ENCODE data around the gene MID1. TPM values are rescaled to one million over a fixed set of nuclear protein-coding genes. Genes with fewer than 3 reads are reported as not detected.
"Not testable (repeated sequence)": the region's sequence is repeated elsewhere in the genome, so short reads cannot be mapped to it uniquely, and the experiment has no call there.

The MID1 gene
- total RNA-seq, 8 experiments from 2014 or later, result 8.8 to 36.4 (median 19.3) TPM

DNA sequence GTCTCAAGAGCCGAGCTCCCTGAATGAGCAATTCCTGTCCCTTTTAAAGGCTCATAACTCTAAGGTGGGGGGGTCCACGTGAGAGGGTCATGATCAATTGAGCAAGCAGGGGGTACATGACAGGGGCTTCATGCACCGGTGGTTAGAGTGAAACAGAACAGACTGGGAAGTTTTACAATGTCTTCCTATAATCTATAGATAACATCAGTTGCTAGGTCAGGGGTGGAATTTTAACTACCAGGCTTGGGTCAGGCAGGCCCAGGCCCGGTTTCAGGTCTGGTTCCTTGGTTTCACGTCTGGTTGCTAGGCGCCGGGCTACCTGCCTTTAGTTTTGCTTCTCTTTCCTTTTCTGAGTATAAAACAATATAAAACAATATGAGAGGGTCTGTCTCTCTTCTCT, 35.5 kb downstream of the MID1 start:
- WGBS, 10 experiments, result 69 to 100% (median 90%) methylated on average over 2 to 3 of the region's 7 CpGs; no CpG with 5 or more reads in 7 of the 10 experiments
- ATAC-seq (replicated peaks in 6 of 8); H3K4me3 ChIP-seq; in situ Hi-C loops (cut with MboI; ENCODE audit: low pct_unique_long_range_greater_than_20kb in 2 of 9, low sequenced_read_pairs in 9 of 9, unreplicated experiment in 9 of 9); H3K27ac ChIP-seq; H3K4me1 ChIP-seq (replicated peaks in 1 of 2): not testable (repeated sequence)

- in situ Hi-C loops (cut with MboI; ENCODE audit: low pct_unique_long_range_greater_than_20kb in 2 of 9, low sequenced_read_pairs in 9 of 9, unreplicated experiment in 9 of 9), result no loop called here
- Histone ChIP-seq H3K4me1 (replicated peaks in 1 of 2) (peaks cover 8 to 21% of the 10 kb centered on the region in 2 donors), H3K4me3 (no peak overlapping the region), H3K27ac (no peak overlapping the region)
- no peak for ATAC-seq (replicated peaks in 6 of 8)
Observed at GRCh38 chrX:10582945-10583344, 37.4 kb downstream of the MID1 start.

- Histone ChIP-seq H3K27ac (no peak overlapping the region), H3K4me3 (no peak overlapping the region), H3K4me1 (replicated peaks in 1 of 2) (peaks cover 9 to 28% of the 10 kb centered on the region in 2 donors)
- no peak for ATAC-seq (replicated peaks in 6 of 8)
- 40 to 100% methylated on average over 1 to 2 of the region's 3 CpGs; no CpG with 5 or more reads in 8 of the 10 experiments for WGBS, 10 experiments
- in situ Hi-C loops (cut with MboI; ENCODE audit: low pct_unique_long_range_greater_than_20kb in 2 of 9, low sequenced_read_pairs in 9 of 9, unreplicated experiment in 9 of 9), result no loop called here
Observed at GRCh38 chrX:10582215-10582733, 38.1 kb downstream of the MID1 start.

- Histone ChIP-seq H3K4me1 (replicated peaks in 1 of 2) (peaks cover 21 to 42% of the 10 kb centered on the region in 2 donors), H3K4me3 (peak overlapping the region; percentile 13 to 32 (median 19)), H3K27ac (peak overlapping the region; percentile 66 to 88)
- peak; percentile 27 to 88 (median 82) for ATAC-seq (replicated peaks in 6 of 8)
- 0 to 30% (median 13%) methylated on average over 1 to 11 of the region's 12 CpGs; no CpG with 5 or more reads in 1 of the 10 experiments for WGBS, 10 experiments
- in situ Hi-C loops (cut with MboI; ENCODE audit: low pct_unique_long_range_greater_than_20kb in 2 of 9, low sequenced_read_pairs in 9 of 9, unreplicated experiment in 9 of 9), result no loop called here
Observed at GRCh38 chrX:10579112-10580011, 41.0 kb downstream of the MID1 start.

- no peak for ATAC-seq (replicated peaks in 6 of 8)
- H3K4me1 ChIP-seq (replicated peaks in 1 of 2), result peaks cover 21 to 42% of the 10 kb centered on the region in 2 donors
- in situ Hi-C loops (cut with MboI; ENCODE audit: low pct_unique_long_range_greater_than_20kb in 2 of 9, low sequenced_read_pairs in 9 of 9, unreplicated experiment in 9 of 9), result no loop called here
- WGBS, 10 experiments, result 20 to 80% (median 52%) methylated on average over 1 to 2 of the region's 2 CpGs; no CpG with 5 or more reads in 6 of the 10 experiments
- peak overlapping the region in 1 of 2 donors; percentile 88 for H3K27ac ChIP-seq
- no peak overlapping the region for H3K4me3 ChIP-seq
Observed at GRCh38 chrX:10578527-10578926, 41.9 kb downstream of the MID1 start.

- Histone ChIP-seq H3K4me1 (replicated peaks in 1 of 2) (peaks cover 21 to 42% of the 10 kb centered on the region in 2 donors), H3K4me3 (no peak overlapping the region), H3K27ac (no peak overlapping the region)
- 6 to 86% (median 30%) methylated on average over 1 to 2 of the region's 2 CpGs; no CpG with 5 or more reads in 6 of the 10 experiments for WGBS, 10 experiments
- ATAC-seq (replicated peaks in 6 of 8), result peak in 1 of 8 experiments; percentile 20
- in situ Hi-C loops (cut with MboI; ENCODE audit: low pct_unique_long_range_greater_than_20kb in 2 of 9, low sequenced_read_pairs in 9 of 9, unreplicated experiment in 9 of 9), result no loop called here
Observed at GRCh38 chrX:10577853-10578252, 42.5 kb downstream of the MID1 start.

DNA sequence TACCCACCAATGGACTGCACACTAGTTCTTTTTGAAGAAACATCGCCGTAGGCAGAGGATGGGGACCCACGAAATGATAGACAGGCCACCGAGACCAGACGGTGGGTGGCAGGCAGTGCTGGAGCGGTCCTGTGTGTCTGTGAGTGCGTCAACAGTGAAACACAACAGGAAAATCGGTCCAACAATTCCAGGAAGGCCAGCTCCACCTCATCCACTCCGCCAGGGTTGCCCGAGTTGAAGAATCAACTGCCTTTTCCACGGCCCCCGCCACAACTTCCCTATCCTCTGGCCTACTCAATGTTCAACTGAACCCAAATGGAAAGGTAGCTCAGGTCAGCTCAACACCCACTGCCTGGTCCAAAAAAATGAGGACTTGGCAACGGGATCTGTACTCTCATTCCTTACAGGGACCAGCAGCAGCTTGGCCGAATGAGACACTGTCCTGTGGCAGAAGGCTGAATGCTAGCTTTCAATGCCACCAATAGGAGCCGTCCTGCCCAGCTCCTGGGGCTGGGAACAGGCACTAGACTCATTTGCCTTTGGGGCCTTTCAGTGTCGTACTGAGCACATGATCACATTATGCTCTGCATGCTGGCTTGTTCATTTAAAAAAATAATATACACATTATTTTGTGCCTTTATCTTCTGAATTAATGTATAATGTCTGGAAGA, 43.5 kb downstream of the MID1 start:
- peak in 5 of 8 experiments; percentile 31 to 73 (median 57) for ATAC-seq (replicated peaks in 6 of 8)
- WGBS, 10 experiments, result 50 to 100% (median 67%) methylated on average over 1 to 14 of the region's 16 CpGs; no CpG with 5 or more reads in 5 of the 10 experiments
- peak overlapping the region in 1 of 2 donors; percentile 34 for H3K27ac ChIP-seq
- in situ Hi-C loops (cut with MboI; ENCODE audit: low pct_unique_long_range_greater_than_20kb in 2 of 9, low sequenced_read_pairs in 9 of 9, unreplicated experiment in 9 of 9), result no loop called here
- H3K4me1 ChIP-seq (replicated peaks in 1 of 2), result peaks cover 21 to 42% of the 10 kb centered on the region in 2 donors
- H3K4me3 ChIP-seq, result no peak overlapping the region

DNA sequence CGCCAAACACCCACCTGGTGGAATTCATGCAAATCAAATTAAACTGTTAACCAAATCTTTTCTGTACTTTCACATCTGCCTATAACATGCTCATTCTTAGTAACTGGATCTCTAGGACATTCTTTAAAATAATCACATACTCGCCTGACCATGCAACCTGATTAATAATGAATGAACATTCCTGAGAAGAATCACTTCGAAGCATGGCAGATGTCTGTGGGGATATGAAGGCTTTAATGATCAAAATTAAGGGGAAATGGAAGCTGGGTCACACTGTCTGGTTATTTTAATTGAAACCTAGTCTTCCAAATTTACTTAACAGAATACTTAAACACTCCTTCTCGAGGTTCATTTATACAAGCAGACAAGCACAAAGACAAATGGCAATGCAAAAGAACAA, 44.2 kb downstream of the MID1 start:
- Histone ChIP-seq H3K27ac (no peak overlapping the region), H3K4me1 (replicated peaks in 1 of 2) (peaks cover 21 to 42% of the 10 kb centered on the region in 2 donors), H3K4me3 (no peak overlapping the region)
- 41 to 100% (median 63%) methylated on average over 1 to 3 of the region's 4 CpGs; no CpG with 5 or more reads in 5 of the 10 experiments for WGBS, 10 experiments
- ATAC-seq (replicated peaks in 6 of 8), result no peak
- in situ Hi-C loops (cut with MboI; ENCODE audit: low pct_unique_long_range_greater_than_20kb in 2 of 9, low sequenced_read_pairs in 9 of 9, unreplicated experiment in 9 of 9), result no loop called here

DNA sequence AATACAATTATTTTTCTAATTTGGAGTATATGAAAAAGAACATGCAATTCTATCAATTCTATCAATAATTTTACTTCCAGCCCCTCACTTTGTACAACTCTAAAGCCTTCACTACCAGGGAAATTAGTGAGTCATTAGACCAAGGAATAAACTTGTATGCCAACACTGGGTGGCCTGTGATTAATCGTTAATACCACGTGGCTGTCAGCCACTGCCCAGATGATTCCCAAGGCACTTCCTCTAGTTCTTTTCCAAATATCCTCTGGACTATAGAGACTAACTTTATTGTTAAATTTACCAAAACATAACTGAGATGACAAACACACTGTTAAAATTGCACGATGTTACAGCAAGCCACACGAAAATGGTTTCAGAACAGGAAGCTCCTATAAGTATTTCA, 45.7 kb downstream of the MID1 start:
- no peak overlapping the region for H3K4me3 ChIP-seq
- peaks cover 23 to 36% of the 10 kb centered on the region in 2 donors for H3K4me1 ChIP-seq (replicated peaks in 1 of 2)
- no peak for ATAC-seq (replicated peaks in 6 of 8)
- no peak overlapping the region for H3K27ac ChIP-seq
- in situ Hi-C loops (cut with MboI; ENCODE audit: low pct_unique_long_range_greater_than_20kb in 2 of 9, low sequenced_read_pairs in 9 of 9, unreplicated experiment in 9 of 9), result no loop called here
- 17 to 100% (median 61%) methylated on average over 2 to 4 of the region's 4 CpGs; no CpG with 5 or more reads in 4 of the 10 experiments for WGBS, 10 experiments

DNA sequence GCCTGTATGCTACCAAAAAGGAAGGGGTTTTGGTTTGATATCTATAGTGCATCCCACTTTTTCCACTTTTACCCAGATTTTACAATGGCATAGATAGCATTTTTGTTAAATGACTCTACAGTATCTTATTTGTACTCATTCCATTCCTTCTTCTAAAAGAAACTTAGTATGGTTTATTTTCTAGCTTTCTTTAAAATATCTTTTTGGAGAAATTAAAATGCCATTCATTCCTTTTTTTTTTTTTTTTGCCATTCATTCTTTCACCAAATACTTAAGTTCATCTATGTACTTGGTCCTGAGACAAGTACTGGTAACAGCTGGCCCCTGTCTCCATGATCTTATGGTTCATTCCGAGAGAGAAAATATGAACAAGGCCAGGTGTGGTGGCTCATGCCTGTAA, 49.1 kb downstream of the MID1 start:
- ATAC-seq (replicated peaks in 6 of 8), result no peak
- H3K4me3 ChIP-seq, result no peak overlapping the region
- 57 to 100% (median 100%) methylated on average over 1 of the region's 1 CpG; no CpG with 5 or more reads in 7 of the 10 experiments for WGBS, 10 experiments
- peaks cover 4 to 19% of the 10 kb centered on the region in 2 donors for H3K4me1 ChIP-seq (replicated peaks in 1 of 2)
- no peak overlapping the region for H3K27ac ChIP-seq
- in situ Hi-C loops (cut with MboI; ENCODE audit: low pct_unique_long_range_greater_than_20kb in 2 of 9, low sequenced_read_pairs in 9 of 9, unreplicated experiment in 9 of 9), result no loop called here

DNA sequence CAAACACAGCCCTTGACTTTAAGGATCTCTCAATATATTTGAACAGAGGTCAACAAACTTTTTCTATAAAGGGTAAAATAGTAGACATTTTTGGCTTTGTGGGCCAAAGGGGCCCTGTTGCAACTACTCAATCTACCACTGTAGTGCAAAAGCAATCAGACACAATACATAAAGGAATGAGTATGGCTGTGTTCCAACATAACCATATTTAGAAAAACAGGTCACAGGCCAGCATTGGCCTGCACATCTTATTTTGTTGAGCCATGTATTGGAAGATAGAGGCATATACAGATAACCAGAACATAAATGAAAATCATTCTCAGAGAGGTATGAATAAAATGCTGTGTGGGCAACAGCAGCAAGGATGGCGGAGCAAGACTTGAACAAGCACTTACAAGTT, 49.8 kb downstream of the MID1 start:
- in situ Hi-C loops (cut with MboI; ENCODE audit: low pct_unique_long_range_greater_than_20kb in 2 of 9, low sequenced_read_pairs in 9 of 9, unreplicated experiment in 9 of 9), result no loop called here
- Histone ChIP-seq H3K27ac (no peak overlapping the region), H3K4me3 (no peak overlapping the region), H3K4me1 (replicated peaks in 1 of 2) (peaks cover 0 to 16% of the 10 kb centered on the region in 2 donors)
- no peak for ATAC-seq (replicated peaks in 6 of 8)
- WGBS, 10 experiments, result 14 to 33% methylated on average over 1 of the region's 1 CpG; no CpG with 5 or more reads in 8 of the 10 experiments

GRCh38 chrX:10569946-10570345, 50.4 kb downstream of the MID1 start:
- ATAC-seq (replicated peaks in 6 of 8), result peak in 6 of 8 experiments; percentile 35 to 96 (median 85)
- in situ Hi-C loops (cut with MboI; ENCODE audit: low pct_unique_long_range_greater_than_20kb in 2 of 9, low sequenced_read_pairs in 9 of 9, unreplicated experiment in 9 of 9), result no loop called here
- WGBS, 10 experiments, result 6 to 100% (median 36%) methylated on average over 1 to 4 of the region's 4 CpGs; no CpG with 5 or more reads in 5 of the 10 experiments

GRCh38 chrX:10568428-10568827, 52.0 kb downstream of the MID1 start:
- ATAC-seq (replicated peaks in 6 of 8), result no peak
- H3K4me1 ChIP-seq (replicated peaks in 1 of 2), result peaks cover 0 to 16% of the 10 kb centered on the region in 2 donors
- 17 to 20% methylated on average over 1 to 2 of the region's 3 CpGs; no CpG with 5 or more reads in 8 of the 10 experiments for WGBS, 10 experiments
- H3K27ac ChIP-seq, result no peak overlapping the region
- in situ Hi-C loops (cut with MboI; ENCODE audit: low pct_unique_long_range_greater_than_20kb in 2 of 9, low sequenced_read_pairs in 9 of 9, unreplicated experiment in 9 of 9), result no loop called here
- H3K4me3 ChIP-seq, result no peak overlapping the region

More at GRCh38 chrX:10569946-10570345, 50.4 kb downstream of the MID1 start:
- H3K4me1 ChIP-seq (replicated peaks in 1 of 2), result peaks cover 0 to 16% of the 10 kb centered on the region in 2 donors
- H3K4me3 ChIP-seq, result no peak overlapping the region
- no peak overlapping the region for H3K27ac ChIP-seq
